Loucy (cell line): ENCODE results near the gene MYADM.

Experiments
- H2AFZ ChIP-seq: fragments of 200-600 bp; sonication (generic); 2 replicates; pipeline ENCODE4 v1.6.0; 2016; ENCODE audit warnings: antibody characterized with exemption, mild to moderate bottlenecking, low read length, moderate library complexity
- H3F3A ChIP-seq: fragments of 200-600 bp; 2 replicates; pipeline ENCODE4 v1.6.0; 2016; ENCODE audit warnings: antibody characterized with exemption, low read depth, mild to moderate bottlenecking
- H3K27me3 ChIP-seq: fragments of 200-600 bp; sonication (generic); 2 replicates; pipeline ENCODE4 v1.6.1; 2014; ENCODE audit warnings: low read length, mild to moderate bottlenecking; ENCODE audit not compliant: insufficient read depth, poor library complexity, severe bottlenecking
- H3K36me3 ChIP-seq: fragments of 200-600 bp; sonication (generic); 2 replicates; pipeline ENCODE4 v1.6.1; 2016; ENCODE audit warnings: low read length; ENCODE audit not compliant: insufficient read depth
- H3K4me1 ChIP-seq: fragments of 200-600 bp; sonication (generic); 2 replicates; pipeline ENCODE4 v1.5.1; 2014; ENCODE audit warnings: low read length, mild to moderate bottlenecking; ENCODE audit not compliant: insufficient read depth, poor library complexity, severe bottlenecking
- H3K4me2 ChIP-seq: fragments of 200-600 bp; sonication (generic); 2 replicates; pipeline ENCODE4 v1.6.0; 2014; ENCODE audit warnings: antibody characterized with exemption, low read length, low read depth, mild to moderate bottlenecking; ENCODE audit not compliant: poor library complexity, severe bottlenecking
- H3K4me3 ChIP-seq: fragments of 200-600 bp; sonication (generic); 2 replicates; pipeline ENCODE4 v1.5.1; 2014; ENCODE audit warnings: low read length, mild to moderate bottlenecking, mixed read lengths; ENCODE audit not compliant: poor library complexity, severe bottlenecking
- H3K79me2 ChIP-seq: fragments of 200-600 bp; sonication (generic); 2 replicates; pipeline ENCODE4 v1.6.1; 2014; ENCODE audit warnings: low read length; ENCODE audit not compliant: insufficient read depth
- H3K9ac ChIP-seq: fragments of 200-600 bp; sonication (generic); 2 replicates; pipeline ENCODE4 v1.6.0; 2014; ENCODE audit warnings: mild to moderate bottlenecking, low read depth, low read length, moderate library complexity; ENCODE audit not compliant: poor library complexity, severe bottlenecking
- H3K9me2 ChIP-seq: fragments of 200-600 bp; sonication (generic); replicated peaks from 2 replicates; pipeline ENCODE4 v1.6.1; 2016; ENCODE audit warnings: low read depth, low read length, mixed read lengths
- H3K9me3 ChIP-seq: fragments of 200-600 bp; sonication (generic); 2 replicates; pipeline ENCODE4 v1.6.1; 2014; ENCODE audit warnings: mild to moderate bottlenecking, antibody characterized with exemption, low read length, low read depth; ENCODE audit not compliant: insufficient read depth
- H4K20me1 ChIP-seq: fragments of 200-600 bp; sonication (generic); 2 replicates; pipeline ENCODE4 v1.6.0; 2014; ENCODE audit warnings: antibody characterized with exemption, low read length, mild to moderate bottlenecking; ENCODE audit not compliant: insufficient read depth, poor library complexity, severe bottlenecking
- EZH2phosphoT487 ChIP-seq: fragments of 200-600 bp; IDR thresholded peaks from 2 replicates; pipeline ENCODE4 v1.6.1; 2018; ENCODE audit warnings: antibody characterized with exemption, mild to moderate bottlenecking, moderate library complexity, borderline replicate concordance
- TF ChIP-seq, protein P1 (sequence below): fragments of 200-600 bp; sonication (generic); conservative IDR thresholded peaks from 2 replicates; pipeline ENCODE4 v1.5.1; 2014; ENCODE audit warnings: mild to moderate bottlenecking, antibody characterized with exemption, low read length

Gene MYADM

GRCh38 chr19:53898166-53898565 lies 30.5 kb downstream of the MYADM start:
- Histone ChIP-seq H3K4me3 (no peak overlapping the region), H3K27me3 (no peaks in the 10 kb centered on the region), H3F3A (no peaks in the 10 kb centered on the region), H3K4me1 (no peaks in the 10 kb centered on the region), H3K9ac (no peak overlapping the region), H3K79me2 (no peaks in the 10 kb centered on the region), H3K9me2 (no peaks in the 10 kb centered on the region), H4K20me1 (no peaks in the 10 kb centered on the region), H2AFZ (no peak overlapping the region), H3K36me3 (no peaks in the 10 kb centered on the region), H3K4me2 (no peak overlapping the region), H3K9me3 (no peaks in the 10 kb centered on the region)
- TF ChIP-seq EZH2phosphoT487, result no peak
- TF ChIP-seq, protein P1, sequence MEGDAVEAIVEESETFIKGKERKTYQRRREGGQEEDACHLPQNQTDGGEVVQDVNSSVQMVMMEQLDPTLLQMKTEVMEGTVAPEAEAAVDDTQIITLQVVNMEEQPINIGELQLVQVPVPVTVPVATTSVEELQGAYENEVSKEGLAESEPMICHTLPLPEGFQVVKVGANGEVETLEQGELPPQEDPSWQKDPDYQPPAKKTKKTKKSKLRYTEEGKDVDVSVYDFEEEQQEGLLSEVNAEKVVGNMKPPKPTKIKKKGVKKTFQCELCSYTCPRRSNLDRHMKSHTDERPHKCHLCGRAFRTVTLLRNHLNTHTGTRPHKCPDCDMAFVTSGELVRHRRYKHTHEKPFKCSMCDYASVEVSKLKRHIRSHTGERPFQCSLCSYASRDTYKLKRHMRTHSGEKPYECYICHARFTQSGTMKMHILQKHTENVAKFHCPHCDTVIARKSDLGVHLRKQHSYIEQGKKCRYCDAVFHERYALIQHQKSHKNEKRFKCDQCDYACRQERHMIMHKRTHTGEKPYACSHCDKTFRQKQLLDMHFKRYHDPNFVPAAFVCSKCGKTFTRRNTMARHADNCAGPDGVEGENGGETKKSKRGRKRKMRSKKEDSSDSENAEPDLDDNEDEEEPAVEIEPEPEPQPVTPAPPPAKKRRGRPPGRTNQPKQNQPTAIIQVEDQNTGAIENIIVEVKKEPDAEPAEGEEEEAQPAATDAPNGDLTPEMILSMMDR, result no peak

DNA sequence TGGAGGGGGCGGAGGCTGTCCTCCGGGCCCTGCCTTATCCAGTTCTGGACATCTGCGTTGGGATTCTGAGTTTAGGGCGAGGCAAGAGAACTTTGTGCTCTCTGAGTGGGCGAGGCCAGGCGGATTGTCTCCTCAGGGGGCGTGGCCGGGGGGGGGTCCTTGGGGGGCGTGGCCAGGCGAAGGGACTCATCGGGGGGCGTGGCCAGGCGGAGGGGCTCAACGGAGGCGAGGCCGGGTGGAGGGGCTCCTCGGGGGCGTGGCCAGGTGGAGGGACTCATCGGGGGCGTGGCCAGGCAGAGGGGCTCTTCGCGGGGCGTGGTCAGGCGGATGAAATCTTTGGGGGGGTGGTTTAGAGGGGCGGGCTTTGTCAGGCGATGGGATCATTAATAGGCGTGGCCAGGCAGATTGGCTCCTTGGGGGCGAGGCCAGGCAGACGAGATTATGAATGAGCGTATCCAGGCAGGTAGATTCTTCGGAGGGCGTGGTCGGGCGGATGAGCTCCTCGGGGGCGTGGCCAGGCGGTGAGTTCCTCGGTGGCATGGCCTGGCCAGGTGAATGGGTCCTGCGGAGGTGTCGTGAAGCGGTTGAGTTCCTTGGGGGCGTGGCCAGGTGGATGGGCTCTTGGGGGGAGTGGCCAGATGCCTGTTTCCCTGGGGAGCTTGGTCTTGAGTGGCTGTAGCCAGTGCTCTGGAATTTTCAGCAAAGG lies 31.1 kb downstream of the MYADM start:
- Histone ChIP-seq H2AFZ (no peak overlapping the region), H3K36me3 (no peaks in the 10 kb centered on the region), H3K4me1 (no peaks in the 10 kb centered on the region), H3K9me3 (no peaks in the 10 kb centered on the region), H3K9me2 (no peaks in the 10 kb centered on the region), H3K27me3 (no peaks in the 10 kb centered on the region), H3F3A (no peaks in the 10 kb centered on the region), H3K4me2 (no peak overlapping the region), H3K9ac (no peak overlapping the region), H3K4me3 (no peak overlapping the region), H4K20me1 (no peaks in the 10 kb centered on the region), H3K79me2 (no peaks in the 10 kb centered on the region)
- TF ChIP-seq, protein P1, result no peak
- no peak for TF ChIP-seq EZH2phosphoT487

DNA sequence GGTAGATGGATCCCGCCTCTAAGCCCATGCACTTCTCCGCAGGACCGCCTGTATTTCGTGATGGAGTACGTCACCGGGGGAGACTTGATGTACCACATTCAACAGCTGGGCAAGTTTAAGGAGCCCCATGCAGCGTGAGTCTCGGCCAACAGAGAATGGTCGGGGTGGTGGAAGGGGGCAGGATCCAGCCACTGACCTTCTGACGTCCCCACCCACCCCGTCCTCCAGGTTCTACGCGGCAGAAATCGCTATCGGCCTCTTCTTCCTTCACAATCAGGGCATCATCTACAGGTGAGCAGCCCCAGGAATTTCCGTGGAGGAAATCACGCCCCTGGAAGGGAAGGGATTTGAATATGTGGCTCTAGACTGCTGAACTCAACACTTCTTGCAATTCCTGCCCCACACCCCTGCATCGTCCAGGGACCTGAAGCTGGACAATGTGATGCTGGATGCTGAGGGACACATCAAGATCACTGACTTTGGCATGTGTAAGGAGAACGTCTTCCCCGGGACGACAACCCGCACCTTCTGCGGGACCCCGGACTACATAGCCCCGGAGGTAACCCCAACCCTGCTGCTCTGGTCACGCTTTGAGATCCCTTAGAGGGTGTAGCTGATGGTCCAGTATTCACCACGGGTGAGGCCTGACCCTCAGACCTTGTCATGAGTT lies 32.6 kb downstream of the MYADM start:
- H3K9me2 ChIP-seq, result no peaks in the 10 kb centered on the region
- no peak overlapping the region for H3K4me3 ChIP-seq
- H2AFZ ChIP-seq, result no peak overlapping the region
- no peaks in the 10 kb centered on the region for H3K27me3 ChIP-seq
- TF ChIP-seq, protein P1, result no peak
- no peak for TF ChIP-seq EZH2phosphoT487
- H3K9me3 ChIP-seq, result no peaks in the 10 kb centered on the region
- H3K4me1 ChIP-seq, result no peaks in the 10 kb centered on the region
- no peaks in the 10 kb centered on the region for H3F3A ChIP-seq
- no peaks in the 10 kb centered on the region for H3K36me3 ChIP-seq
- no peak overlapping the region for H3K4me2 ChIP-seq
- H3K79me2 ChIP-seq, result no peaks in the 10 kb centered on the region
- H3K9ac ChIP-seq, result no peak overlapping the region
- no peaks in the 10 kb centered on the region for H4K20me1 ChIP-seq
